Upper lobe of left lung (tissue), 4 donors: ENCODE data around the gene IKBKG.
"Not testable (repeated sequence)": the region's sequence is repeated elsewhere in the genome, so short reads cannot be mapped to it uniquely, and the experiment has no call there.

ENCODE experiments used
- POLR2A ChIP-seq, 4 donors: fragments of 450-650 bp; IDR thresholded peaks; one replicate each; pipeline ENCODE4 v1.5.1; 2016 to 2017; ENCODE audit warnings: antibody characterized with exemption in 4 of 4, mild to moderate bottlenecking in 2 of 4
- POLR2AphosphoS5 ChIP-seq, 2 donors: sonication (generic); formaldehyde crosslinking; IDR thresholded peaks; one replicate each; pipeline ENCODE4 v1.5.1; 2017; ENCODE audit warnings: antibody characterized with exemption in 2 of 2
- TF ChIP-seq, protein P1 (sequence below), 6 experiments: fragments of 450-650 bp in 4 of 6; fragments of 200-600 bp in 2 of 6; sonication (generic) in 2 of 6; IDR thresholded peaks; one replicate each; pipeline ENCODE4 v1.5.1; 2016 to 2019; ENCODE audit warnings: antibody characterized with exemption in 6 of 6

DNA sequence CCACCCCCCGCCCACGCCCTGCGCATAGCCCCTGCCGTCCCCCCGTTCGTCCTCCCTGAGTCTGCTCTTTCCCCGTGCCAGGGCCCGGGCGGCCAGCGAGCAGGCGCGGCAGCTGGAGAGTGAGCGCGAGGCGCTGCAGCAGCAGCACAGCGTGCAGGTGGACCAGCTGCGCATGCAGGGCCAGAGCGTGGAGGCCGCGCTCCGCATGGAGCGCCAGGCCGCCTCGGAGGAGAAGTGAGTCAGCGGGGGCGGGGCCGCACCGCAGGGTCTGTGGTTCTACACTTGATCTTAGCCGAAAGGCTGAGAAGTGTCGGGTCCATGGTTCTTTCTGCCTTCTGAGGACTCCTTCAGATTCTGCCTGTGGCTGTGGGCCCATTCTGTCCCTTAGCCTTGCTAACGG lies 12.9 kb downstream of the IKBKG start:
- TF ChIP-seq, protein P1, sequence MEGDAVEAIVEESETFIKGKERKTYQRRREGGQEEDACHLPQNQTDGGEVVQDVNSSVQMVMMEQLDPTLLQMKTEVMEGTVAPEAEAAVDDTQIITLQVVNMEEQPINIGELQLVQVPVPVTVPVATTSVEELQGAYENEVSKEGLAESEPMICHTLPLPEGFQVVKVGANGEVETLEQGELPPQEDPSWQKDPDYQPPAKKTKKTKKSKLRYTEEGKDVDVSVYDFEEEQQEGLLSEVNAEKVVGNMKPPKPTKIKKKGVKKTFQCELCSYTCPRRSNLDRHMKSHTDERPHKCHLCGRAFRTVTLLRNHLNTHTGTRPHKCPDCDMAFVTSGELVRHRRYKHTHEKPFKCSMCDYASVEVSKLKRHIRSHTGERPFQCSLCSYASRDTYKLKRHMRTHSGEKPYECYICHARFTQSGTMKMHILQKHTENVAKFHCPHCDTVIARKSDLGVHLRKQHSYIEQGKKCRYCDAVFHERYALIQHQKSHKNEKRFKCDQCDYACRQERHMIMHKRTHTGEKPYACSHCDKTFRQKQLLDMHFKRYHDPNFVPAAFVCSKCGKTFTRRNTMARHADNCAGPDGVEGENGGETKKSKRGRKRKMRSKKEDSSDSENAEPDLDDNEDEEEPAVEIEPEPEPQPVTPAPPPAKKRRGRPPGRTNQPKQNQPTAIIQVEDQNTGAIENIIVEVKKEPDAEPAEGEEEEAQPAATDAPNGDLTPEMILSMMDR (IDR thresholded peaks at IDR 0.05), result not testable (repeated sequence)
- not testable (repeated sequence) for TF ChIP-seq POLR2A, POLR2AphosphoS5 (IDR thresholded peaks at IDR 0.05)
